ENCODE results near the gene ACSF3. TPM values are rescaled to one million over a fixed set of nuclear protein-coding genes. Genes with fewer than 3 reads are reported as not detected.

The ACSF3 gene
- total RNA-seq, 1 experiment from 2014 or later: 34.0 TPM

DNA sequence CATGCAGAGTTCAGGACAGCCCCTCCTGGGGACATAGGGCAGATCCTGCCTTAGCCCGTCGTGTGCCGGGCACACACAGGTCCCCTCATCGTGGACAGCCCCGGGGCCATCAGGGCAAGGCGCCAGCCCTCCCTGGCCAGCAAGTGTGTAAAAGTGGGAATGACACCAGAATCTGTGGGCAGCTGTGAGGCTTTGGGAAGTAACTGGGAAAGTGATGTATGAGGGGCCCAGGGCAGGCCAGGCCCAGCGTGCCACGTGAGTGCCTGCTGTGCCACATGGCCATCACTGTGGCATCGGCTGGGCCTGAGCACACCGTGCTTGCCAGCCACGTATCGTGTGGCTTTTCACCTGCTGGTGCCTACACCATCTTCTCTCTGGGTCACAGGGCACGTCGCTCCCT lies 26.6 kb downstream of the ACSF3 start:
- H3K27ac ChIP-seq: no peak overlapping the region
- H3K4me1 ChIP-seq (replicated peaks; ENCODE audit: insufficient read depth): no peaks in the 10 kb centered on the region
- peaks cover 6% of the 10 kb centered on the region; the same call in 1 of the 2 replicates for H3F3A ChIP-seq (ENCODE audit: insufficient read depth, low read depth)
- no peak overlapping the region for H3K4me2 ChIP-seq
- DNase-seq: no peak
- no TSS peak for BruUV-seq (replicated peaks)
- CTCF ChIA-PET: no interaction called here
- H3K79me2 ChIP-seq (ENCODE audit: low read depth): no peaks in the 10 kb centered on the region
- H3K36me3 ChIP-seq (ENCODE audit: low read depth): no peaks in the 10 kb centered on the region
- POLR2A ChIA-PET (ENCODE audit: unreplicated experiment): no interaction called here
- no peaks in the 10 kb centered on the region for H3K9me3 ChIP-seq (ENCODE audit: insufficient read depth, low read depth)
- no peaks in the 10 kb centered on the region; the same call in 1 of the 2 replicates for H4K20me1 ChIP-seq (ENCODE audit: insufficient read depth)
- TF ChIP-seq EZH2 (IDR thresholded peaks at IDR 0.05; ENCODE audit: low read depth): no peak
- TF ChIP-seq, protein P1, sequence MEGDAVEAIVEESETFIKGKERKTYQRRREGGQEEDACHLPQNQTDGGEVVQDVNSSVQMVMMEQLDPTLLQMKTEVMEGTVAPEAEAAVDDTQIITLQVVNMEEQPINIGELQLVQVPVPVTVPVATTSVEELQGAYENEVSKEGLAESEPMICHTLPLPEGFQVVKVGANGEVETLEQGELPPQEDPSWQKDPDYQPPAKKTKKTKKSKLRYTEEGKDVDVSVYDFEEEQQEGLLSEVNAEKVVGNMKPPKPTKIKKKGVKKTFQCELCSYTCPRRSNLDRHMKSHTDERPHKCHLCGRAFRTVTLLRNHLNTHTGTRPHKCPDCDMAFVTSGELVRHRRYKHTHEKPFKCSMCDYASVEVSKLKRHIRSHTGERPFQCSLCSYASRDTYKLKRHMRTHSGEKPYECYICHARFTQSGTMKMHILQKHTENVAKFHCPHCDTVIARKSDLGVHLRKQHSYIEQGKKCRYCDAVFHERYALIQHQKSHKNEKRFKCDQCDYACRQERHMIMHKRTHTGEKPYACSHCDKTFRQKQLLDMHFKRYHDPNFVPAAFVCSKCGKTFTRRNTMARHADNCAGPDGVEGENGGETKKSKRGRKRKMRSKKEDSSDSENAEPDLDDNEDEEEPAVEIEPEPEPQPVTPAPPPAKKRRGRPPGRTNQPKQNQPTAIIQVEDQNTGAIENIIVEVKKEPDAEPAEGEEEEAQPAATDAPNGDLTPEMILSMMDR (conservative IDR thresholded peaks at IDR 0.05): no peak
- no peaks in the 10 kb centered on the region for H3K27me3 ChIP-seq (ENCODE audit: insufficient read depth, low read depth)
- H3K4me3 ChIP-seq: no peak overlapping the region
- intact Hi-C loops (cut with micrococcal nuclease; ENCODE audit: unreplicated experiment): no loop called here
- no peak overlapping the region for H2AFZ ChIP-seq
- H3K9me2 ChIP-seq (ENCODE audit: insufficient read depth): no peaks in the 10 kb centered on the region

DNA sequence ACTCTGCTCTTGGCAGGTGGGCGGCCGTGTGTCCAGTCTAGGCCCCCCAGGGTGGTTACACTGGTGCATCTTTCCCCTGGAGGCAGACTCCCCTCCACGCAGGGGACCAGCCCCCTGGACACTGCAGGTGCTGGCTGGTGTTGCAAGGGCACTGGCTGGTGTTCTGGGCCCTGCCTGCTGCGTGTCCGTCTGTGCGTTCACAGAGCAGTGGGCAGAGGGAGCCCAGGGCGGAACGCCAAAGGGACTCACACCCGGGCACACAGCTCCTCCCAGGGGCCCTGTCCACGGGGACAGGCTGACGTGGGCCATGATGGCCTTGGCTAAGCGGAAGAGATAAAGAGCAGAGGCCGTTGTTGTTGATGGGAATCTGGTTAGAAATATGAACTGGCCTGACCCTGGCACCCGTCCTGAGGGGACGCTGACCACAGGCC lies 27.3 kb downstream of the ACSF3 start:
- Histone ChIP-seq H3K36me3 (ENCODE audit: low read depth) (no peaks in the 10 kb centered on the region), H3K27me3 (ENCODE audit: insufficient read depth, low read depth) (no peaks in the 10 kb centered on the region), H2AFZ (no peak overlapping the region), H3K4me2 (no peak overlapping the region), H3K4me3 (no peak overlapping the region), H3K4me1 (replicated peaks; ENCODE audit: insufficient read depth) (no peaks in the 10 kb centered on the region), H4K20me1 (ENCODE audit: insufficient read depth) (no peaks in the 10 kb centered on the region; the same call in 1 of the 2 replicates), H3K27ac (no peak overlapping the region), H3F3A (ENCODE audit: insufficient read depth, low read depth) (peaks cover 6% of the 10 kb centered on the region; the same call in 1 of the 2 replicates), H3K9me2 (ENCODE audit: insufficient read depth) (no peaks in the 10 kb centered on the region), H3K9me3 (ENCODE audit: insufficient read depth, low read depth) (no peaks in the 10 kb centered on the region), H3K79me2 (ENCODE audit: low read depth) (no peaks in the 10 kb centered on the region)
- BruUV-seq (replicated peaks): no TSS peak
- ChIA-PET POLR2A (ENCODE audit: unreplicated experiment) (no interaction called here), CTCF (no interaction called here)
- DNase-seq: no peak
- no peak for TF ChIP-seq EZH2 (IDR thresholded peaks at IDR 0.05; ENCODE audit: low read depth)
- TF ChIP-seq, protein P1 (conservative IDR thresholded peaks at IDR 0.05): no peak
- intact Hi-C loops (cut with micrococcal nuclease; ENCODE audit: unreplicated experiment): no loop called here

- no peak overlapping the region for H3K4me2 ChIP-seq
- POLR2A ChIA-PET (ENCODE audit: unreplicated experiment): no interaction called here
- no peak for DNase-seq
- H3K79me2 ChIP-seq (ENCODE audit: low read depth): no peaks in the 10 kb centered on the region
- no peak overlapping the region for H3K27ac ChIP-seq
- no peaks in the 10 kb centered on the region for H3K4me1 ChIP-seq (replicated peaks; ENCODE audit: insufficient read depth)
- H3K9me2 ChIP-seq (ENCODE audit: insufficient read depth): no peaks in the 10 kb centered on the region
- no peak for TF ChIP-seq EZH2 (IDR thresholded peaks at IDR 0.05; ENCODE audit: low read depth)
- TF ChIP-seq, protein P1 (conservative IDR thresholded peaks at IDR 0.05): no peak
- no peaks in the 10 kb centered on the region for H4K20me1 ChIP-seq (ENCODE audit: insufficient read depth)
- H3K4me3 ChIP-seq: no peak overlapping the region
- intact Hi-C loops (cut with micrococcal nuclease; ENCODE audit: unreplicated experiment): no loop called here
- H3K36me3 ChIP-seq (ENCODE audit: low read depth): no peaks in the 10 kb centered on the region
- CTCF ChIA-PET: no interaction called here
- no TSS peak for BruUV-seq (replicated peaks)
- no peak overlapping the region for H2AFZ ChIP-seq
- H3K27me3 ChIP-seq (ENCODE audit: insufficient read depth, low read depth): no peaks in the 10 kb centered on the region
- peaks cover 6% of the 10 kb centered on the region; the same call in 1 of the 2 replicates for H3F3A ChIP-seq (ENCODE audit: insufficient read depth, low read depth)
- H3K9me3 ChIP-seq (ENCODE audit: insufficient read depth, low read depth): no peaks in the 10 kb centered on the region
Measured at GRCh38 chr16:89121691-89122321, 28.2 kb downstream of the ACSF3 start.

Data from PC-9 (cell line).